Spleen (tissue), 11 donors: ENCODE data around the gene NLN. TPM values are rescaled to one million over a fixed set of nuclear protein-coding genes. Genes with fewer than 3 reads are reported as not detected.

ENCODE experiments used
- DNase-seq: peaks from one replicate; pipeline ENCODE4 v3.0.0-alpha.2; 2020
- H3K27ac ChIP-seq, 8 donors: fragments of 200-600 bp; sonication (generic) in 7 of 8; 1 replicate in 4 of 8; 2 replicates in 4 of 8; pipeline versions ENCODE4 v1.5.0 to v1.8.0; 2016 to 2021; ENCODE audit warnings: inconsistent platforms in 4 of 8, mild to moderate bottlenecking in 4 of 8, moderate library complexity in 1 of 8
- H3K27me3 ChIP-seq, 7 donors: fragments of 200-600 bp; sonication (generic) in 6 of 7; replicated peaks in 1 of 7; 1 replicate in 4 of 7; 2 replicates in 3 of 7; pipeline versions ENCODE4 v1.5.0 to v1.8.0; 2016 to 2021; ENCODE audit warnings: inconsistent platforms in 3 of 7, mild to moderate bottlenecking in 1 of 7
- H3K36me3 ChIP-seq, 6 donors: fragments of 200-600 bp; sonication (generic) in 5 of 6; 1 replicate in 4 of 6; 2 replicates in 2 of 6; pipeline versions ENCODE4 v1.5.0 to v1.8.0; 2016 to 2021; ENCODE audit warnings: inconsistent platforms in 2 of 6
- H3K4me1 ChIP-seq, 6 donors: fragments of 200-600 bp; sonication (generic) in 5 of 6; 1 replicate in 3 of 6; 2 replicates in 3 of 6; pipeline versions ENCODE4 v1.5.0 to v1.8.0; 2016 to 2021; ENCODE audit warnings: inconsistent platforms in 3 of 6
- H3K4me3 ChIP-seq, 8 donors: fragments of 200-600 bp; sonication (generic) in 7 of 8; 1 replicate in 4 of 8; 2 replicates in 4 of 8; pipeline versions ENCODE4 v1.5.0 to v1.8.0; 2016 to 2021; ENCODE audit warnings: inconsistent platforms in 4 of 8, mild to moderate bottlenecking in 4 of 8, moderate library complexity in 2 of 8
- H3K9me3 ChIP-seq, 8 donors: fragments of 200-600 bp; sonication (generic) in 7 of 8; 1 replicate in 4 of 8; 2 replicates in 4 of 8; pipeline versions ENCODE4 v1.5.0 to v1.8.0; 2016 to 2021; ENCODE audit warnings: inconsistent platforms in 4 of 8
- CTCF ChIP-seq, 11 experiments: fragments of 200-600 bp in 7 of 11; fragments of 450-650 bp in 4 of 11; sonication (generic) in 4 of 11; IDR thresholded peaks in 8 of 11; conservative IDR thresholded peaks in 3 of 11; 1 replicate in 7 of 11; 2 replicates in 4 of 11; pipeline versions ENCODE4 v1.4.0 to v1.8.0; 2016 to 2021; ENCODE audit warnings: antibody characterized with exemption in 11 of 11, inconsistent platforms in 4 of 11, mild to moderate bottlenecking in 1 of 11
- POLR2A ChIP-seq, 3 donors: fragments of 450-650 bp; IDR thresholded peaks; one replicate each; pipeline ENCODE4 v1.5.1; 2017; ENCODE audit warnings: antibody characterized with exemption in 3 of 3, mild to moderate bottlenecking in 1 of 3
- POLR2AphosphoS5 ChIP-seq, 3 donors: sonication (generic); formaldehyde crosslinking; IDR thresholded peaks; one replicate each; pipeline ENCODE4 v1.5.1; 2017; ENCODE audit warnings: antibody characterized with exemption in 3 of 3
- WGBS, 5 donors: extraction: QIAGEN DNeasy Blood & Tissue Kit in 3 of 5; methylation state at CpG; one replicate each; pipeline versions ENCODE4 v1.1.5 to v1.1.7; 2013 to 2018; 5-methylcytosine and 5-hydroxymethylcytosine counted together
- intact Hi-C: fragments of 100-400 bp; cut with DNase I; formaldehyde crosslinking; loops from one replicate; pipeline ENCODE4 v1.15.0; 2023; ENCODE audit warnings: low total_unique reads
- polyA plus RNA-seq, 3 donors: library from polyadenylated mRNA; stranded (reverse); fragments of 200-250 nt; gene quantifications; one replicate each; pipeline ENCODE4 v1.2.1, GENCODE V29; 2013
- total RNA-seq, 7 donors: library from RNA; depleted of rRNA in 3 of 7; stranded (reverse); fragments of >200 nt in 3 of 7; fragmentation: NEBNext Ultra II Directional in 4 of 7; extraction: Animal tissue kit (Norgen Biotek cat#: 25700) in 4 of 7; gene quantifications; one replicate each; pipeline versions ENCODE4 v1.1.0 to v1.2.1, GENCODE V29; 2016 to 2021
- donor health status: healthy with polysubstance abuse.
- donor health status: DM: no; HTN: no; CAD: no; lungs with moderate emphysema.
- donor health status: DM: no; HTN: no; CAD: no.
- donor health status: Bipolar disorder and iron deficiency.
- donor health status: healthy.
- donor health status: DM: no; HTN: no; CAD: no.
- donor health status: DM: yes; HTN: yes; CAD: no.

NLN gene
- total and polyA plus RNA-seq, 10 donors: 1.3 to 24.8 (median 9.0) TPM

- no peak overlapping the region for H3K4me3 ChIP-seq
- DNase-seq: no peak
- H3K4me1 ChIP-seq: peaks cover 0 to 4% (median 0%) of the 10 kb centered on the region in 6 donors
- peaks cover 0 to 80% (median 11%) of the 10 kb centered on the region in 6 donors for H3K36me3 ChIP-seq
- H3K9me3 ChIP-seq: no peaks in the 10 kb centered on the region
- H3K27me3 ChIP-seq: no peaks in the 10 kb centered on the region
- intact Hi-C loops: no loop called here
- no peak overlapping the region for H3K27ac ChIP-seq
- TF ChIP-seq POLR2AphosphoS5 (IDR thresholded peaks at IDR 0.05) (no peak), CTCF (IDR thresholded peaks at IDR 0.05 in 8 of 11, conservative IDR thresholded peaks at IDR 0.05 in 3 of 11) (no peak), POLR2A (IDR thresholded peaks at IDR 0.05) (no peak)
These were observed 25.1 kb upstream of the NLN start for GRCh38 chr5:65696892-65697291.

GRCh38 chr5:65699338-65699737 lies 22.7 kb upstream of the NLN start:
- peaks cover 0 to 4% (median 0%) of the 10 kb centered on the region in 6 donors for H3K4me1 ChIP-seq
- no peak for TF ChIP-seq POLR2A (IDR thresholded peaks at IDR 0.05)
- TF ChIP-seq CTCF (IDR thresholded peaks at IDR 0.05 in 8 of 11, conservative IDR thresholded peaks at IDR 0.05 in 3 of 11): no peak
- no peak for TF ChIP-seq POLR2AphosphoS5 (IDR thresholded peaks at IDR 0.05)
- H3K27me3 ChIP-seq: no peaks in the 10 kb centered on the region
- H3K4me3 ChIP-seq: no peak overlapping the region
- WGBS, 5 donors: 69 to 88% (median 82%) methylated on average over 4 of the region's 4 CpGs
- H3K9me3 ChIP-seq: no peaks in the 10 kb centered on the region
- no peak for DNase-seq
- H3K36me3 ChIP-seq: peaks cover 2 to 86% (median 32%) of the 10 kb centered on the region in 6 donors
- intact Hi-C loops: no loop called here
- no peak overlapping the region for H3K27ac ChIP-seq

- WGBS, 5 donors: 90 to 98% (median 98%) methylated on average over 3 of the region's 3 CpGs
- Histone ChIP-seq H3K27me3 (no peaks in the 10 kb centered on the region), H3K27ac (no peak overlapping the region), H3K36me3 (peaks cover 2 to 88% (median 32%) of the 10 kb centered on the region in 6 donors), H3K4me1 (peaks cover 0 to 4% (median 0%) of the 10 kb centered on the region in 6 donors), H3K9me3 (no peaks in the 10 kb centered on the region), H3K4me3 (no peak overlapping the region)
- no peak for DNase-seq
- intact Hi-C loops: no loop called here
- TF ChIP-seq CTCF (IDR thresholded peaks at IDR 0.05 in 8 of 11, conservative IDR thresholded peaks at IDR 0.05 in 3 of 11): no peak
- TF ChIP-seq POLR2A (IDR thresholded peaks at IDR 0.05): no peak
- TF ChIP-seq POLR2AphosphoS5 (IDR thresholded peaks at IDR 0.05): no peak
These were observed 20.0 kb upstream of the NLN start for GRCh38 chr5:65702036-65702435.

DNA sequence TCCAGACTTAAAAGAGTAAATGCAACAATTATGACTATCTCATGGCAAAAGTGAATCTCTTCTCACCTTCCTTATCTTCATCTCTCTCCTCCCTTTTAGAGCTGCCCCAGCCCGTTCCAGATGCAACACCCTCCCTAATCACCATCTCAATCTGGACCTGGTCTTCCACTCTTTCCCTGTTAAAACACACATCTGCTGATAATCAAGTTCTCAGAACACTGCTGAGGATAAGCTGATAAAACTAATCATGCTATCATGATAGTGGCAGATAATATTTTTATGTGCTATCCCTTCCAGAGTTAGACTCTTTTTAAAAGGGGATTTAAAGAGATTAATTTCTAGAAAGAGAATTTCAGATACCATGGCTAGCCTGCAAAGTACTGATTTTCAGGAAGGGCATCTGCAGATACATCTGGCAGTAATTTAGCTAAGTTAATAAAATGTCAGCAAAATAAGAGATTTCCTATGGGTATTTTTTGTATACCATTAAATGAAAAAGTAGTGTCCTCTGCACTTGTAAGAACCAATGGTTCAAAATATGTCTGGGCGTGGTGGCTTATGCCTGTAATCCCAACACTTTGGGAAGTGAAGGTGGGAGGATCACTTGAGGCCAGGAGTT lies 17.3 kb upstream of the NLN start:
- Histone ChIP-seq H3K4me3 (no peak overlapping the region), H3K9me3 (no peaks in the 10 kb centered on the region), H3K27me3 (no peaks in the 10 kb centered on the region), H3K27ac (no peak overlapping the region), H3K4me1 (no peaks in the 10 kb centered on the region), H3K36me3 (peaks cover 2 to 95% (median 36%) of the 10 kb centered on the region in 6 donors)
- 83 to 94% (median 94%) methylated on average over 2 of the region's 2 CpGs for WGBS, 5 donors
- no peak for TF ChIP-seq POLR2A (IDR thresholded peaks at IDR 0.05)
- no peak for TF ChIP-seq POLR2AphosphoS5 (IDR thresholded peaks at IDR 0.05)
- no peak for TF ChIP-seq CTCF (IDR thresholded peaks at IDR 0.05 in 8 of 11, conservative IDR thresholded peaks at IDR 0.05 in 3 of 11)
- intact Hi-C loops: no loop called here
- no peak for DNase-seq
